Measurements from ENCODE around the gene RNU6-8.

Gene RNU6-8

DNA sequence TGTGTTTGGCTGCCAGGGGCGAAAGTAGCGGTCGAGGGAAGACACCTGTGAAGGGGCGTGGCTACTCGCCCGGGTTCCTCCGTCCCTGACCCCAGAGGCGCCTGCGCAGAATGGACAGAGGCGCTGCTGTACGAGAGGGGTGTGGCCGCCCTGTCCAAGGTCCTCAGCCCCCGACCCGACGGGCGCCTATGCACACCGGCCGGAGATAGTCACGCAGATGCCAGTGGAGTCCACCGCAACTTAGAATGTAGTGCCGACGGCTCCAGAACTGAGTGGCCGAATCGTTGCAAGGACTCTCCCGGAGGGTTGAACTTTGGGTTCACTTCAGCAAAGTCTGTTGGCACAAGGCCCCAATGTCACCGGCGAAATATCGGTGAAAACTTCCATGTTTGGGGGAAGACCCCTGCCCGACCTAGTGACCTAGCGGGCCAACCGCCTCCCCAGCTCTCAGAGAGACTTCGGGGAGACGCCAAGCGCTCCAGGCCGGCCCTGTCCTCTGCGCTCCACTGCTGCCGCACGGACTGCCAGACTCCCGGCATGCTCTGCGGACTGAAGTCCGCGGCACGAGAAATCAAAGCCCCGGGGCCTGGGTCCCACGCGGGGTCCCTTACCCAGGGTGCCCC, 1.8 kb downstream of the RNU6-8 start (continued):
- TF ChIP-seq, protein P1, sequence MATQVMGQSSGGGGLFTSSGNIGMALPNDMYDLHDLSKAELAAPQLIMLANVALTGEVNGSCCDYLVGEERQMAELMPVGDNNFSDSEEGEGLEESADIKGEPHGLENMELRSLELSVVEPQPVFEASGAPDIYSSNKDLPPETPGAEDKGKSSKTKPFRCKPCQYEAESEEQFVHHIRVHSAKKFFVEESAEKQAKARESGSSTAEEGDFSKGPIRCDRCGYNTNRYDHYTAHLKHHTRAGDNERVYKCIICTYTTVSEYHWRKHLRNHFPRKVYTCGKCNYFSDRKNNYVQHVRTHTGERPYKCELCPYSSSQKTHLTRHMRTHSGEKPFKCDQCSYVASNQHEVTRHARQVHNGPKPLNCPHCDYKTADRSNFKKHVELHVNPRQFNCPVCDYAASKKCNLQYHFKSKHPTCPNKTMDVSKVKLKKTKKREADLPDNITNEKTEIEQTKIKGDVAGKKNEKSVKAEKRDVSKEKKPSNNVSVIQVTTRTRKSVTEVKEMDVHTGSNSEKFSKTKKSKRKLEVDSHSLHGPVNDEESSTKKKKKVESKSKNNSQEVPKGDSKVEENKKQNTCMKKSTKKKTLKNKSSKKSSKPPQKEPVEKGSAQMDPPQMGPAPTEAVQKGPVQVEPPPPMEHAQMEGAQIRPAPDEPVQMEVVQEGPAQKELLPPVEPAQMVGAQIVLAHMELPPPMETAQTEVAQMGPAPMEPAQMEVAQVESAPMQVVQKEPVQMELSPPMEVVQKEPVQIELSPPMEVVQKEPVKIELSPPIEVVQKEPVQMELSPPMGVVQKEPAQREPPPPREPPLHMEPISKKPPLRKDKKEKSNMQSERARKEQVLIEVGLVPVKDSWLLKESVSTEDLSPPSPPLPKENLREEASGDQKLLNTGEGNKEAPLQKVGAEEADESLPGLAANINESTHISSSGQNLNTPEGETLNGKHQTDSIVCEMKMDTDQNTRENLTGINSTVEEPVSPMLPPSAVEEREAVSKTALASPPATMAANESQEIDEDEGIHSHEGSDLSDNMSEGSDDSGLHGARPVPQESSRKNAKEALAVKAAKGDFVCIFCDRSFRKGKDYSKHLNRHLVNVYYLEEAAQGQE (tag by site-specific recombination; IDR thresholded peaks at IDR 0.05): peak; percentile 97
- no peak for TF ChIP-seq ZNF26 (tag by site-specific recombination; IDR thresholded peaks at IDR 0.05)
- no peak for TF ChIP-seq ZNF248 (tag by site-specific recombination; IDR thresholded peaks at IDR 0.05)
- peak; percentile 27; the same call in 1 of the 2 replicates for TF ChIP-seq ZNF24 (tag by site-specific recombination; IDR thresholded peaks at IDR 0.05)
- no peak for TF ChIP-seq ZNF555 (tag by site-specific recombination; conservative IDR thresholded peaks at IDR 0.05)
- no peak for TF ChIP-seq CTCF (tag by site-specific recombination; IDR thresholded peaks at IDR 0.05)
- no peak for TF ChIP-seq ZNF112 (tag by site-specific recombination; IDR thresholded peaks at IDR 0.05)
- TF ChIP-seq SETDB1 (IDR thresholded peaks at IDR 0.05; ENCODE audit: insufficient read length, low read length): no peak
- TF ChIP-seq ZBTB17 (tag by site-specific recombination; IDR thresholded peaks at IDR 0.05): peak; percentile 15; the same call in 1 of the 2 replicates
- no peak for TF ChIP-seq GLI2 (tag by site-specific recombination; IDR thresholded peaks at IDR 0.05; ENCODE audit: borderline replicate concordance, low read depth)
- no peak for TF ChIP-seq ZNF221 (tag by site-specific recombination; IDR thresholded peaks at IDR 0.05; ENCODE audit: borderline replicate concordance)
- TF ChIP-seq AEBP2 (tag by site-specific recombination; IDR thresholded peaks at IDR 0.05; ENCODE audit: borderline replicate concordance): no peak
- no peak for TF ChIP-seq ZNF214 (tag by site-specific recombination; IDR thresholded peaks at IDR 0.05; ENCODE audit: borderline replicate concordance)
- TF ChIP-seq RBAK (tag by site-specific recombination; IDR thresholded peaks at IDR 0.05): no peak
- TF ChIP-seq FEZF1 (tag by site-specific recombination; IDR thresholded peaks at IDR 0.05): no peak
- no peak for TF ChIP-seq ZNF2 (tag by site-specific recombination; IDR thresholded peaks at IDR 0.05)
- no peak for TF ChIP-seq ZNF837 (tag by site-specific recombination; IDR thresholded peaks at IDR 0.05)
- no peak for TF ChIP-seq WT1 (tag by site-specific recombination; IDR thresholded peaks at IDR 0.05)
- peak; percentile 21; the same call in 1 of the 2 replicates for TF ChIP-seq BCL11A (tag by site-specific recombination; IDR thresholded peaks at IDR 0.05; ENCODE audit: low read depth)
- TF ChIP-seq, protein P2, sequence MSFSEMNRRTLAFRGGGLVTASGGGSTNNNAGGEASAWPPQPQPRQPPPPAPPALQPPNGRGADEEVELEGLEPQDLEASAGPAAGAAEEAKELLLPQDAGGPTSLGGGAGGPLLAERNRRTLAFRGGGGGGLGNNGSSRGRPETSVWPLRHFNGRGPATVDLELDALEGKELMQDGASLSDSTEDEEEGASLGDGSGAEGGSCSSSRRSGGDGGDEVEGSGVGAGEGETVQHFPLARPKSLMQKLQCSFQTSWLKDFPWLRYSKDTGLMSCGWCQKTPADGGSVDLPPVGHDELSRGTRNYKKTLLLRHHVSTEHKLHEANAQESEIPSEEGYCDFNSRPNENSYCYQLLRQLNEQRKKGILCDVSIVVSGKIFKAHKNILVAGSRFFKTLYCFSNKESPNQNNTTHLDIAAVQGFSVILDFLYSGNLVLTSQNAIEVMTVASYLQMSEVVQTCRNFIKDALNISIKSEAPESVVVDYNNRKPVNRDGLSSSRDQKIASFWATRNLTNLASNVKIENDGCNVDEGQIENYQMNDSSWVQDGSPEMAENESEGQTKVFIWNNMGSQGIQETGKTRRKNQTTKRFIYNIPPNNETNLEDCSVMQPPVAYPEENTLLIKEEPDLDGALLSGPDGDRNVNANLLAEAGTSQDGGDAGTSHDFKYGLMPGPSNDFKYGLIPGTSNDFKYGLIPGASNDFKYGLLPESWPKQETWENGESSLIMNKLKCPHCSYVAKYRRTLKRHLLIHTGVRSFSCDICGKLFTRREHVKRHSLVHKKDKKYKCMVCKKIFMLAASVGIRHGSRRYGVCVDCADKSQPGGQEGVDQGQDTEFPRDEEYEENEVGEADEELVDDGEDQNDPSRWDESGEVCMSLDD (tag by site-specific recombination; IDR thresholded peaks at IDR 0.05): peak; percentile 73
- TF ChIP-seq ZNF768 (tag by site-specific recombination; IDR thresholded peaks at IDR 0.05): no peak
- no peak for TF ChIP-seq ZNF571 (tag by site-specific recombination; IDR thresholded peaks at IDR 0.05)
- TF ChIP-seq IKZF3 (tag by site-specific recombination; IDR thresholded peaks at IDR 0.05): no peak
- no peak for TF ChIP-seq ZNF433 (tag by site-specific recombination; IDR thresholded peaks at IDR 0.05; ENCODE audit: low read depth)
- TF ChIP-seq ZNF621 (tag by site-specific recombination; IDR thresholded peaks at IDR 0.05): no peak
- no peak for TF ChIP-seq ZNF548 (tag by site-specific recombination; IDR thresholded peaks at IDR 0.05)
- peak; percentile 12; the same call in 1 of the 2 replicates for TF ChIP-seq YY1 (tag by site-specific recombination; IDR thresholded peaks at IDR 0.05)
- no peak for TF ChIP-seq HOXD13 (CRISPR knock-in tag; IDR thresholded peaks at IDR 0.05; ENCODE audit: borderline replicate concordance)
- peak; percentile 71; the same call in 1 of the 2 replicates for TF ChIP-seq KLF7 (tag by site-specific recombination; IDR thresholded peaks at IDR 0.05; ENCODE audit: borderline replicate concordance)
- no peak for TF ChIP-seq ZNF654 (tag by site-specific recombination; IDR thresholded peaks at IDR 0.05; ENCODE audit: low read depth)
- TF ChIP-seq ZBTB48 (tag by site-specific recombination; IDR thresholded peaks at IDR 0.05): no peak

Measured in HEK293 (cell line).